NCI-H1694 treated with DMSO at 0.1 percent for 48 hours (cell line): ENCODE results near the gene RAD51.
"Not testable (repeated sequence)": the region's sequence is repeated elsewhere in the genome, so short reads cannot be mapped to it uniquely, and the experiment has no call there.

Source experiments
- DNase-seq: peaks from one replicate; lab custom pipeline; 2025; lab: John Stamatoyannopoulos, UW

The RAD51 gene

GRCh38 chr15:40694688-40695468, at the start of gene RAD51:
Gene RAD51, plus strand, starts transcription at chr15:40695174. Its CDS starts 3,585 bp downstream, at chr15:40698759.
- DNase-seq, result peak; percentile 75

- DNase-seq, result no peak
Measured at GRCh38 chr15:40647523-40647922, 47.5 kb upstream of the RAD51 start.

- no peak for DNase-seq
Measured at GRCh38 chr15:40650479-40650878, 44.5 kb upstream of the RAD51 start.

- no peak for DNase-seq
Measured at GRCh38 chr15:40660686-40661085, 34.3 kb upstream of the RAD51 start.

- DNase-seq, result no peak
Measured at GRCh38 chr15:40664909-40665308, 30.1 kb upstream of the RAD51 start.

GRCh38 chr15:40676290-40676689, 18.7 kb upstream of the RAD51 start:
- not testable (repeated sequence) for DNase-seq

- not testable (repeated sequence) for DNase-seq
Measured at GRCh38 chr15:40676906-40677305, 18.1 kb upstream of the RAD51 start.

GRCh38 chr15:40680151-40680550, 14.8 kb upstream of the RAD51 start:
- no peak for DNase-seq

- not testable (repeated sequence) for DNase-seq
Measured at GRCh38 chr15:40680959-40681358, 14.0 kb upstream of the RAD51 start.

- DNase-seq, result no peak
Measured at GRCh38 chr15:40684381-40684780, 10.6 kb upstream of the RAD51 start.

GRCh38 chr15:40685376-40685775, 9.6 kb upstream of the RAD51 start:
- DNase-seq, result no peak

GRCh38 chr15:40688932-40689799, 5.8 kb upstream of the RAD51 start:
- no peak for DNase-seq

- no peak for DNase-seq
Measured at GRCh38 chr15:40691737-40692136, 3.2 kb upstream of the RAD51 start.

- DNase-seq, result no peak
Measured at GRCh38 chr15:40693904-40694687, 878 bp upstream of the RAD51 start.

- DNase-seq, result no peak
Measured at GRCh38 chr15:40695469-40695890, 506 bp downstream of the RAD51 start.

GRCh38 chr15:40696228-40696627, 1.3 kb downstream of the RAD51 start:
- no peak for DNase-seq

- DNase-seq, result no peak
Measured at GRCh38 chr15:40697916-40698315, 2.9 kb downstream of the RAD51 start.

GRCh38 chr15:40702077-40702476, 7.1 kb downstream of the RAD51 start:
- DNase-seq, result peak; percentile 0

- DNase-seq, result no peak
Measured at GRCh38 chr15:40706121-40706520, 11.1 kb downstream of the RAD51 start.

GRCh38 chr15:40714144-40714543, 19.2 kb downstream of the RAD51 start:
- DNase-seq, result no peak

GRCh38 chr15:40716165-40716564, 21.2 kb downstream of the RAD51 start:
- no peak for DNase-seq

GRCh38 chr15:40721701-40722100, 26.7 kb downstream of the RAD51 start:
- DNase-seq, result no peak
